Mesodermal cell (in vitro differentiated cells): Measurements from ENCODE around the gene PEAK3.

ENCODE experiments used
- H3K27ac ChIP-seq: 2 replicates; pipeline ENCODE4 v1.7.0; 2013; ENCODE audit warnings: mild to moderate bottlenecking, low read depth, low read length, moderate library complexity; ENCODE audit not compliant: severe bottlenecking
- H3K36me3 ChIP-seq: 2 replicates; pipeline ENCODE4 v1.7.1; 2013; ENCODE audit warnings: mild to moderate bottlenecking, low read length, moderate library complexity; ENCODE audit not compliant: control insufficient read depth, insufficient read depth
- H3K4me1 ChIP-seq: one replicate; pipeline ENCODE4 v1.7.1; 2013; ENCODE audit warnings: mild to moderate bottlenecking, low read length; ENCODE audit not compliant: insufficient read depth, control insufficient read depth, poor library complexity, severe bottlenecking
- H3K4me3 ChIP-seq: 2 replicates; pipeline ENCODE4 v1.7.0; 2013; ENCODE audit warnings: low read length, control low read depth, mild to moderate bottlenecking; ENCODE audit not compliant: insufficient read depth, poor library complexity, severe bottlenecking; ENCODE audit errors: extremely low read depth
- H3K9me3 ChIP-seq: 2 replicates; pipeline ENCODE4 v1.7.1; 2013; ENCODE audit warnings: mild to moderate bottlenecking, low read length, moderate library complexity; ENCODE audit not compliant: control insufficient read depth
- WGBS, 2 experiments: methylation state at CpG; one replicate each; pipeline ENCODE4 v1.1.5; 2013; ENCODE audit warnings: missing lambda C conversion rate in 2 of 2; ENCODE audit not compliant: insufficient coverage in 2 of 2; 5-methylcytosine and 5-hydroxymethylcytosine counted together

The PEAK3 gene

GRCh38 chr19:2324220-2324948 lies 42.4 kb upstream of the PEAK3 start:
- no peak overlapping the region for H3K27ac ChIP-seq
- H3K4me1 ChIP-seq = peaks cover 14% of the 10 kb centered on the region
- no peak overlapping the region for H3K4me3 ChIP-seq
- peaks cover 48% of the 10 kb centered on the region for H3K36me3 ChIP-seq
- H3K9me3 ChIP-seq = no peaks in the 10 kb centered on the region
- 93 to 95% methylated on average over 31 to 34 of the region's 34 CpGs for WGBS, 2 experiments

GRCh38 chr19:2323707-2324106 lies 41.7 kb upstream of the PEAK3 start:
- H3K27ac ChIP-seq = no peak overlapping the region
- H3K36me3 ChIP-seq = peaks cover 48% of the 10 kb centered on the region
- H3K9me3 ChIP-seq = no peaks in the 10 kb centered on the region
- H3K4me3 ChIP-seq = no peak overlapping the region
- H3K4me1 ChIP-seq = peaks cover 14% of the 10 kb centered on the region
- WGBS, 2 experiments = 92 to 100% methylated on average over 4 to 8 of the region's 19 CpGs

GRCh38 chr19:2321565-2322283 lies 39.7 kb upstream of the PEAK3 start:
- Histone ChIP-seq H3K9me3 (no peaks in the 10 kb centered on the region), H3K36me3 (peaks cover 44% of the 10 kb centered on the region), H3K4me1 (peaks cover 6% of the 10 kb centered on the region), H3K27ac (no peak overlapping the region), H3K4me3 (no peak overlapping the region)
- 95% methylated on average over 32 to 34 of the region's 39 CpGs for whole genome bisulfite sequencing, 2 experiments

GRCh38 chr19:2320939-2321338 lies 39.0 kb upstream of the PEAK3 start:
- Histone ChIP-seq H3K27ac (no peak overlapping the region), H3K4me3 (no peak overlapping the region), H3K9me3 (no peaks in the 10 kb centered on the region), H3K36me3 (peaks cover 39% of the 10 kb centered on the region), H3K4me1 (peaks cover 9% of the 10 kb centered on the region)
- WGBS, 2 experiments = 92 to 96% methylated on average over 9 to 12 of the region's 12 CpGs

GRCh38 chr19:2320049-2320448 lies 38.1 kb upstream of the PEAK3 start:
- Histone ChIP-seq H3K36me3 (peaks cover 30% of the 10 kb centered on the region), H3K9me3 (peaks cover 7% of the 10 kb centered on the region), H3K27ac (no peak overlapping the region), H3K4me1 (peaks cover 9% of the 10 kb centered on the region), H3K4me3 (no peak overlapping the region)
- WGBS, 2 experiments = 86 to 90% methylated on average over 10 to 12 of the region's 12 CpGs

- Histone ChIP-seq H3K27ac (no peak overlapping the region), H3K36me3 (peaks cover 25% of the 10 kb centered on the region), H3K4me3 (no peak overlapping the region), H3K4me1 (peaks cover 9% of the 10 kb centered on the region), H3K9me3 (peaks cover 12% of the 10 kb centered on the region)
- WGBS, 2 experiments = 94% methylated on average over 18 of the region's 20 CpGs
Measured at GRCh38 chr19:2319551-2319950, 37.6 kb upstream of the PEAK3 start.

- peaks cover 13% of the 10 kb centered on the region for H3K9me3 ChIP-seq
- peaks cover 19% of the 10 kb centered on the region for H3K36me3 ChIP-seq
- H3K4me1 ChIP-seq = peaks cover 9% of the 10 kb centered on the region
- H3K4me3 ChIP-seq = no peak overlapping the region
- 95 to 97% methylated on average over 3 to 4 of the region's 6 CpGs for WGBS, 2 experiments
- H3K27ac ChIP-seq = no peak overlapping the region
Measured at GRCh38 chr19:2318923-2319322, 36.9 kb upstream of the PEAK3 start.

GRCh38 chr19:2317756-2318155 lies 35.8 kb upstream of the PEAK3 start:
- peaks cover 9% of the 10 kb centered on the region for H3K4me1 ChIP-seq
- H3K4me3 ChIP-seq = no peak overlapping the region
- H3K36me3 ChIP-seq = peaks cover 11% of the 10 kb centered on the region
- 93 to 97% methylated on average over 22 to 24 of the region's 25 CpGs for WGBS, 2 experiments
- H3K9me3 ChIP-seq = peaks cover 13% of the 10 kb centered on the region
- no peak overlapping the region for H3K27ac ChIP-seq

GRCh38 chr19:2317300-2317699 lies 35.3 kb upstream of the PEAK3 start:
- H3K36me3 ChIP-seq = peaks cover 6% of the 10 kb centered on the region
- WGBS, 2 experiments = 95 to 97% methylated on average over 9 to 13 of the region's 13 CpGs
- no peak overlapping the region for H3K27ac ChIP-seq
- H3K9me3 ChIP-seq = peaks cover 13% of the 10 kb centered on the region
- H3K4me3 ChIP-seq = no peak overlapping the region
- H3K4me1 ChIP-seq = peaks cover 9% of the 10 kb centered on the region

GRCh38 chr19:2315818-2316353 lies 33.9 kb upstream of the PEAK3 start:
- peaks cover 2% of the 10 kb centered on the region for H3K36me3 ChIP-seq
- WGBS, 2 experiments = 36 to 37% methylated on average over 19 to 21 of the region's 22 CpGs
- peaks cover 9% of the 10 kb centered on the region for H3K4me1 ChIP-seq
- H3K9me3 ChIP-seq = peaks cover 13% of the 10 kb centered on the region
- no peak overlapping the region for H3K4me3 ChIP-seq
- H3K27ac ChIP-seq = no peak overlapping the region
